ENCODE results near the gene TMEM245. TPM values are rescaled to one million over a fixed set of nuclear protein-coding genes. Genes with fewer than 3 reads are reported as not detected.

The TMEM245 gene
- total and polyA plus RNA-seq, 10 of the 15 experiments (the other 5 are each of a cell fraction or from before 2014, with no cell fraction given): 7.4 to 36.1 (median 19.0) TPM

GRCh38 chr9:109120204-109120789 is 550 bp upstream of the TMEM245 start (continued):
- TF ChIP-seq, protein P1, sequence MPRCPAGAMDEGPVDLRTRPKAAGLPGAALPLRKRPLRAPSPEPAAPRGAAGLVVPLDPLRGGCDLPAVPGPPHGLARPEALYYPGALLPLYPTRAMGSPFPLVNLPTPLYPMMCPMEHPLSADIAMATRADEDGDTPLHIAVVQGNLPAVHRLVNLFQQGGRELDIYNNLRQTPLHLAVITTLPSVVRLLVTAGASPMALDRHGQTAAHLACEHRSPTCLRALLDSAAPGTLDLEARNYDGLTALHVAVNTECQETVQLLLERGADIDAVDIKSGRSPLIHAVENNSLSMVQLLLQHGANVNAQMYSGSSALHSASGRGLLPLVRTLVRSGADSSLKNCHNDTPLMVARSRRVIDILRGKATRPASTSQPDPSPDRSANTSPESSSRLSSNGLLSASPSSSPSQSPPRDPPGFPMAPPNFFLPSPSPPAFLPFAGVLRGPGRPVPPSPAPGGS (IDR thresholded peaks at IDR 0.05; ENCODE audit: borderline replicate concordance, insufficient read depth, low read depth, low read length, poor library complexity, severe bottlenecking): no peak
- TF ChIP-seq, protein P2, sequence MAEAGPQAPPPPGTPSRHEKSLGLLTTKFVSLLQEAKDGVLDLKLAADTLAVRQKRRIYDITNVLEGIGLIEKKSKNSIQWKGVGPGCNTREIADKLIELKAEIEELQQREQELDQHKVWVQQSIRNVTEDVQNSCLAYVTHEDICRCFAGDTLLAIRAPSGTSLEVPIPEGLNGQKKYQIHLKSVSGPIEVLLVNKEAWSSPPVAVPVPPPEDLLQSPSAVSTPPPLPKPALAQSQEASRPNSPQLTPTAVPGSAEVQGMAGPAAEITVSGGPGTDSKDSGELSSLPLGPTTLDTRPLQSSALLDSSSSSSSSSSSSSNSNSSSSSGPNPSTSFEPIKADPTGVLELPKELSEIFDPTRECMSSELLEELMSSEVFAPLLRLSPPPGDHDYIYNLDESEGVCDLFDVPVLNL (IDR thresholded peaks at IDR 0.05; ENCODE audit: low read depth, low read length): peak; percentile 92
- TF ChIP-seq EZH2 (IDR thresholded peaks at IDR 0.05; ENCODE audit: borderline replicate concordance, control insufficient read depth, low read depth, low read length): no peak
- TF ChIP-seq SP1 (IDR thresholded peaks at IDR 0.05; ENCODE audit: low read depth, low read length): no peak
- TF ChIP-seq NRF1 (conservative IDR thresholded peaks at IDR 0.05; ENCODE audit: low read depth, low read length): no peak
- TF ChIP-seq KDM1A (IDR thresholded peaks at IDR 0.05; ENCODE audit: borderline replicate concordance): no peak
- no peak for TF ChIP-seq FOS (IDR thresholded peaks at IDR 0.05; ENCODE audit: borderline replicate concordance, extremely low read depth, insufficient read length)
- no peak for TF ChIP-seq JUNB (IDR thresholded peaks at IDR 0.05)
- TF ChIP-seq, protein P3, sequence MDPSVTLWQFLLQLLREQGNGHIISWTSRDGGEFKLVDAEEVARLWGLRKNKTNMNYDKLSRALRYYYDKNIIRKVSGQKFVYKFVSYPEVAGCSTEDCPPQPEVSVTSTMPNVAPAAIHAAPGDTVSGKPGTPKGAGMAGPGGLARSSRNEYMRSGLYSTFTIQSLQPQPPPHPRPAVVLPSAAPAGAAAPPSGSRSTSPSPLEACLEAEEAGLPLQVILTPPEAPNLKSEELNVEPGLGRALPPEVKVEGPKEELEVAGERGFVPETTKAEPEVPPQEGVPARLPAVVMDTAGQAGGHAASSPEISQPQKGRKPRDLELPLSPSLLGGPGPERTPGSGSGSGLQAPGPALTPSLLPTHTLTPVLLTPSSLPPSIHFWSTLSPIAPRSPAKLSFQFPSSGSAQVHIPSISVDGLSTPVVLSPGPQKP (IDR thresholded peaks at IDR 0.05; ENCODE audit: low read depth, low read length): no peak
- peak; percentile 88 for TF ChIP-seq SIN3A (IDR thresholded peaks at IDR 0.05; ENCODE audit: low read depth, low read length)
- no peak; the same call in 1 of the 2 replicates for TF ChIP-seq ATF7 (IDR thresholded peaks at IDR 0.05; ENCODE audit: low read depth)
- TF ChIP-seq BRCA1 (IDR thresholded peaks at IDR 0.05; ENCODE audit: low read depth, low read length): peak; percentile 86
- 0 out of 2 replicates have a peak, but pooled peaks have one; percentile 3 for TF ChIP-seq IRF4 (IDR thresholded peaks at IDR 0.05; ENCODE audit: low read depth, low read length)
- TF ChIP-seq, protein P4, sequence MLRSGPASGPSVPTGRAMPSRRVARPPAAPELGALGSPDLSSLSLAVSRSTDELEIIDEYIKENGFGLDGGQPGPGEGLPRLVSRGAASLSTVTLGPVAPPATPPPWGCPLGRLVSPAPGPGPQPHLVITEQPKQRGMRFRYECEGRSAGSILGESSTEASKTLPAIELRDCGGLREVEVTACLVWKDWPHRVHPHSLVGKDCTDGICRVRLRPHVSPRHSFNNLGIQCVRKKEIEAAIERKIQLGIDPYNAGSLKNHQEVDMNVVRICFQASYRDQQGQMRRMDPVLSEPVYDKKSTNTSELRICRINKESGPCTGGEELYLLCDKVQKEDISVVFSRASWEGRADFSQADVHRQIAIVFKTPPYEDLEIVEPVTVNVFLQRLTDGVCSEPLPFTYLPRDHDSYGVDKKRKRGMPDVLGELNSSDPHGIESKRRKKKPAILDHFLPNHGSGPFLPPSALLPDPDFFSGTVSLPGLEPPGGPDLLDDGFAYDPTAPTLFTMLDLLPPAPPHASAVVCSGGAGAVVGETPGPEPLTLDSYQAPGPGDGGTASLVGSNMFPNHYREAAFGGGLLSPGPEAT (IDR thresholded peaks at IDR 0.05; ENCODE audit: low read depth): peak; percentile 77; the same call in 1 of the 2 replicates
- no peak for TF ChIP-seq RAD51 (IDR thresholded peaks at IDR 0.05)
- TF ChIP-seq CEBPB (IDR thresholded peaks at IDR 0.05; ENCODE audit: borderline replicate concordance in 1 of 2, low read depth in 2 of 2, low read length in 2 of 2): no peak
- no peak for TF ChIP-seq STAT1 (conservative IDR thresholded peaks at IDR 0.05)
- TF ChIP-seq MTA2 (IDR thresholded peaks at IDR 0.05; ENCODE audit: low read depth): 0 out of 2 replicates have a peak, but pooled peaks have one; percentile 4
- no peak for TF ChIP-seq PKNOX1 (IDR thresholded peaks at IDR 0.05)
- no peak for TF ChIP-seq POLR2A (IDR thresholded peaks at IDR 0.05; ENCODE audit: low read depth, low read length)
- TF ChIP-seq POU2F2 (IDR thresholded peaks at IDR 0.05; ENCODE audit: borderline replicate concordance, low read depth, low read length): no peak
- TF ChIP-seq NFIC (IDR thresholded peaks at IDR 0.05; ENCODE audit: low read depth, low read length): peak; percentile 56; the same call in 1 of the 2 replicates
- no peak for TF ChIP-seq FOXK2 (IDR thresholded peaks at IDR 0.05)
- TF ChIP-seq RCOR1 (conservative IDR thresholded peaks at IDR 0.05; ENCODE audit: low read depth, low read length): no peak
- no peak for TF ChIP-seq MEF2A (IDR thresholded peaks at IDR 0.05; ENCODE audit: insufficient read depth, low read depth, low read length)
- TF ChIP-seq RUNX3 (IDR thresholded peaks at IDR 0.05; ENCODE audit: low read length): no peak
